Stimulated activated naive CD8-positive, alpha-beta T cell treated with anti-CD3 and anti-CD28 coated beads, Interleukin-15, Interleukin-2, amounts not matched to agents 100 U/mL and 50 U/mL, for 24 hours (primary cell): Measurements from ENCODE around the gene FLYWCH1.
A peak's percentile ranks its signal among the peaks of the same experiment; 100 is the strongest.
"Not testable (repeated sequence)": the region's sequence is repeated elsewhere in the genome, so short reads cannot be mapped to it uniquely, and the experiment has no call there.

Experiments
- ATAC-seq: fragments of 150-1000 bp; cut with Tn5 transposase; one replicate; pipeline ENCODE4 v1.10.0; 2021
- DNase-seq: peaks from one replicate; pipeline ENCODE4 v3.0.0; 2021

The FLYWCH1 gene

GRCh38 chr16:2926650-2926999 is 14.9 kb downstream of the FLYWCH1 start:
- DNase-seq (no peak), ATAC-seq (no peak)

- peak; percentile 98 for ATAC-seq
- DNase-seq: peak; percentile 88
These were observed 15.4 kb downstream of the FLYWCH1 start for GRCh38 chr16:2927010-2927646.

GRCh38 chr16:2928151-2928550 is 16.4 kb downstream of the FLYWCH1 start:
- ATAC-seq, DNase-seq: not testable (repeated sequence)

DNA sequence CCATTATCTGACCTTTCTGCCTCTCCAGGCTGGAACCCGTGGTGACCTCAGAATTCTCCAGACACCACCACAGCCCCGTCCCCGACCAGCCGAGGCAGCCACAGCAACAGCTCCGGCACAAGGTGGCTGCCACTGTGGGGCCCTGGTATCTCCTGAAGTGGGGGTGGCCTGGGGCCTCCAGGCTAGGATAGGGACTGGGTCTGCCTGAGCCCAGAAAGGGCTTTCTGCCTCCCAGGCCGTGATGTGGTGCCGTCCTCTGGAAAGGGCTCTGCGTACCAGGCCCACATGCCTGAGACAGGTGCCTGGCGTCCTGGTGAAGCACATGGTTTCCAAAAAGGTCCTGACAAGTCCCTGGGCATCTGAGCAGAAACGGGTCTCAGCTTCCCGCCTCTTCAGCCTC is 17.1 kb downstream of the FLYWCH1 start:
- no peak for ATAC-seq

DNA sequence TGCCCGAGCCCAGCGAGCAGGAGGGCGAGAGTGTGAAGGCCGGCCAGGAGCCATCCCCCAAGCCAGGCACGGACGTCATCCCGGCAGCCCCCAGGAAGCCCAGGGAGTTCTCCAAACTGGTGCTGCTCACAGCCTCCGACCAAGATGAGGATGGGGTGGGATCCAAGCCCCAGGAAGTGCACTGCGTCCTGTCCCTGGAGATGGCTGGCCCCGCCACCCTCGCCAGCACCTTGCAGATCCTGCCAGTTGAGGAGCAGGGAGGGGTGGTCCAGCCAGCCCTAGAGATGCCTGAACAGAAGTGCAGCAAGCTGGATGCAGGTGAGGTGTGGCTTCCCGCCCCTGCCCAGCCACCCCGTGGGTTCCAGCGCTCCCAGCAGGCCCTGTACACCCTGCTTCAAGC is 18.0 kb downstream of the FLYWCH1 start:
- no peak for DNase-seq
- ATAC-seq: no peak

More for the DNA sequence above, 17.1 kb downstream of the FLYWCH1 start:
- DNase-seq: no peak

- no peak for ATAC-seq
These were observed 18.5 kb downstream of the FLYWCH1 start for GRCh38 chr16:2930236-2930635.

GRCh38 chr16:2931231-2931914 is 19.6 kb downstream of the FLYWCH1 start:
- not testable (repeated sequence) for DNase-seq, ATAC-seq

More at GRCh38 chr16:2930236-2930635, 18.5 kb downstream of the FLYWCH1 start:
- no peak for DNase-seq

- ATAC-seq: peak; percentile 6
- DNase-seq: no peak
These were observed 21.4 kb downstream of the FLYWCH1 start for GRCh38 chr16:2933136-2933535.

DNA sequence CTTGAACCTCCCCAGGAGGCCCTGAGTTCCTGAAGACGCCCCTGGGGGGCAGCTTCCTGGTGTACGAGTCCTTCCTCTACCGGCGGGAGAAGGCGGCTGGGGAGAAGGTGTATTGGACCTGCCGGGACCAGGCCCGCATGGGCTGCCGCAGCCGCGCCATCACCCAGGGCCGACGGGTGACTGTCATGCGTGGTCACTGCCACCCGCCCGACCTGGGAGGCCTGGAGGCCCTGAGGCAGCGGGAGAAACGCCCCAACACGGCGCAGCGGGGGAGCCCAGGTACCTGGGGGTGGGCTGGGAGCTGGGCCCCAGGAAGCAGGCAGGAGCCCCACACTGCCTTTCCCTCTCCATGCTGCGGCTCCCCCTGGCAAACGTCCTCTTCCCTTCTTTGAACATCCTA is 22.0 kb downstream of the FLYWCH1 start:
- ATAC-seq (no peak), DNase-seq (no peak)

- DNase-seq (no peak), ATAC-seq (no peak)
These were observed 22.7 kb downstream of the FLYWCH1 start for GRCh38 chr16:2934450-2934849.

- DNase-seq (no peak), ATAC-seq (no peak)
These were observed 24.8 kb downstream of the FLYWCH1 start for GRCh38 chr16:2936436-2937011.

DNA sequence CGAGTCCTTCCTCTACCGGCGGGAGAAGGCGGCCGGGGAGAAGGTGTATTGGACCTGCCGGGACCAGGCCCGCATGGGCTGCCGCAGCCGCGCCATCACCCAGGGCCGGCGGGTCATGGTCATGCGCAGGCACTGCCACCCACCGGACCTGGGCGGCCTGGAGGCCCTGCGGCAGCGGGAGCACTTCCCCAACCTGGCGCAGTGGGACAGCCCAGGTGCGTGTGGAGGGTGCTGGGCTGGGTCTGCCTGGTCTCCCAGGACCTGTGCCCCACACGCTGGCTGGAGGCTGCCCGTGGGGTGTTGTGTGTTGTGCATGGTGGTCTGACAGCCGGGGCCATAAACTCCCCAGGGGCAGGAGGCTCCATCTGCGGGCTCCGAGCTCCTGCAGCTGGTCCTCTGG is 25.4 kb downstream of the FLYWCH1 start:
- no peak for DNase-seq
- ATAC-seq: no peak

DNA sequence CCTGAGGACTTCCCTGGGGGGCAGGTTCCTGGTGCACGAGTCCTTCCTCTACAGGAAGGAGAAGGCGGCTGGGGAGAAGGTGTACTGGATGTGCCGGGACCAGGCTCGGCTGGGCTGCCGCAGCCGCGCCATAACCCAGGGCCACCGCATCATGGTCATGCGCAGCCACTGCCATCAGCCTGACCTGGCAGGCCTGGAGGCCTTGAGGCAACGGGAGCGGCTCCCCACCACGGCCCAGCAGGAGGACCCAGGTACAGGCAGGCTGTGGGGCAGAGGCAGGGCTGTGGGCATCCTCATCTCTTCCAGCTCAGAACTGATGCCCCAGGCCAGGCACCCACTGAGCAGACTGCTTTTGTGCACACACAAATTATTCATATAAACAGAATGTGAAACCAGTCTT is 26.5 kb downstream of the FLYWCH1 start:
- DNase-seq: no peak
- no peak for ATAC-seq

GRCh38 chr16:2939968-2940367 is 28.2 kb downstream of the FLYWCH1 start:
- ATAC-seq: no peak
- DNase-seq: no peak

DNA sequence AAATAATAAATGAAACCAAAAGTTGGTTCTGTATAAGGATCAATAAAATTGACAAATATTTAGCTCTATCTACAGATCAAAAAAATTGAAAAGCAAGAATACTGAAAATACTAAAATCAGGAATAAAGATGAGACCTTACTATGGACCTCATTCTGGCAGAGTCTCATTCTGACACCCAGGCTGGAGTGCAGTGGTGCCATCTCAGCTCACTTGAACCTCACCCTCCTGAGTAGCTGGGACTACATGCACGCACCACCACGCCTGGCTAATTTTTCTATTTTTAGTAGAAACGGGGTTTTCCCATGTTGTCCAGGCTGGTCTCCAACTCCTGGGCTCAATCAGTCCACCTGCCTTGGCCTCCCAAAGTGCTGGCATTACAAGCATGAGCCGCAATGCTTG is 30.3 kb downstream of the FLYWCH1 start:
- ATAC-seq (no peak), DNase-seq (no peak)

- not testable (repeated sequence) for ATAC-seq, DNase-seq
These were observed 32.0 kb downstream of the FLYWCH1 start for GRCh38 chr16:2943716-2944115.

DNA sequence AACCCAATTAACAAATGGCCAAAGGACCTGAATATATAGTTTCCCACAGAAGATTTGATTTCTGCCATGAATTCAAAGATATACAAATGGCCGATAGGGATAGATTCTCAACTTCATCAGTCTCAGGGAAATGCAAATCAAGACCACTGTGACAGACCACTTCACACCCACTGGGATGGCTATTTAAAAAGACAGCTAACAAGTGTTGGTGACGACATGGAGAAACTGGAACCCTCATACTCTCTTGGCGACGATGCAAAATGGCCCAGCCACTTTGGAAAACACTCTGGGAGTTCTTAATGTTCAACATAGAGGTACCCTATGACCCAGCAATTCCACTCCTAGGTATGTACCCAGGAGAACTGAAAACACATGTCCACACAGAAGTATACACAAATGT is 34.9 kb downstream of the FLYWCH1 start:
- ATAC-seq (no peak), DNase-seq (no peak)

- ATAC-seq: no peak
- DNase-seq: no peak
These were observed 37.3 kb downstream of the FLYWCH1 start for GRCh38 chr16:2948807-2949704.

DNA sequence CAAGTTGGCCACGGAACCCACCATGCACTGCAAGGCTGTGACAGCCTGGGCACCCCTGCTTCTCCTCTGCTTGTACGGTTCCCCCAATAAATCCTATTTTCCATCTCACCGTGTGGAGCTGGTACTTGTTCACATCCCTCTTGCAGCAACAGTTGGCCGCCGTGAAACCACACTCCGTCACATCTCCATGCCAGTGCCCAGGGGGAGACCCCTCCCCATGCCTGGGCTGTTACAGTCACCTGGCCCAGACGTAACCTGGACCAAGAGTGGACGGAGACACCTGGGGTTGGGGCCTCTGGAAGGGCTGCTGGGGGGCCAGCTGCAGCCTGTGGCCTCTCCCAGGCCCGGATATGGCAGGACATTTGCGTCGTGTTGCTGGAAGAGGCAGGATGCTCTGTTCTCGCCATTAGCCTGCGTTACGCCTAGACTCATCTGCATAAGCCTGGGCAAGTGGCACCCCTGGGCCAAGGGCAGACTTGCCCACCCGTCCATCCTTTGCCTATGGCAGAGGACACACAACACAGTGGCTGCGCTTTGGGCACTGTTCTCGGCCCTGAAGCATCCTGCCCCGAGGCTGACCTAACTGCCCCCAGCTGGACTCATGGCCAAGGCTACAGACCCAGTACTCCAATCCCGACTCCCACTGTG is 38.1 kb downstream of the FLYWCH1 start:
- ATAC-seq (no peak), DNase-seq (no peak)

DNA sequence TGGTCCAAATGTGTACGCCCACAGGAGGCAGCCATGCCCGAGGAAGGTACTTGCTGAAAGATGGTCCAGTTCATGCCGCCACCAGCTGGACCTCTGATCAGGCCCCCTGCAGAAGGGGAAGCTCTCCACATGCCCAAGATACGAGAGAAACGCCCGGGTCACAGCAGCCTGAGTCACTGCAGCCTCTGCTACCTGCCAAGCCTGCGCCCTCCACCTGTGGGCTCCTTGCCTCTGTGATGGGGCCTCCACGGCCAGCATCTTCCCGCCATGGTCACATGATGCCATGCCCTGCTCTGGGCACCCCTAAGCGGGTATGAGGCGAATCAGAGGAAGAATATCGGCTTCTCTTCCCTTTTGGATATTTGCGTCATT is 38.6 kb downstream of the FLYWCH1 start:
- no peak for ATAC-seq
- no peak for DNase-seq

GRCh38 chr16:2950773-2951172 is 39.0 kb downstream of the FLYWCH1 start:
- DNase-seq (no peak), ATAC-seq (no peak)

DNA sequence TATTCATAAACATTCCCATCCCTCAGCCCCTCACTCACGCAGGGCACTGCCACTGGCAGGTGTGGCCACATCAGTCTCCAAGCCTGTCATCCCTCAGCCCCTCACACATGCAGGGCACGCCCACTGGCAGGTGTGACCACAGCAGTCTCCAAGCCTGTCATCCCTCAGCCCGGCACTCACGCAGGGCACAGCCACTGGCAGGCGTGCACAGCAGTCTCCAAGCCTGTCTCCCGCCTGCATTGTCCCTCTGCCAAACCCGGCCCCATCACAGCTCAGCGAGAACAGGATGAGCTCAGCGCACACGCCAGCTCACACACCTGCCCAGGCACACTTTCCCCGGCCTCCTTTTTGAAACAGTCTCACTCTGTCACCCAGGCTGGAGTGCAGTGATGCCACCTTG is 40.9 kb downstream of the FLYWCH1 start:
- ATAC-seq (no peak), DNase-seq (no peak)
